HG03280 (cell line): Measurements from ENCODE around the gene SASH1.
A peak's percentile ranks its signal among the peaks of the same experiment; 100 is the strongest.

Source experiments
- ATAC-seq: cut with Tn5 transposase; IDR thresholded peaks from one replicate; pipeline ENCODE4 v1.9.1; 2021; ENCODE audit warnings: mild to moderate bottlenecking, moderate library complexity; ENCODE audit not compliant: unreplicated experiment

The SASH1 gene

DNA sequence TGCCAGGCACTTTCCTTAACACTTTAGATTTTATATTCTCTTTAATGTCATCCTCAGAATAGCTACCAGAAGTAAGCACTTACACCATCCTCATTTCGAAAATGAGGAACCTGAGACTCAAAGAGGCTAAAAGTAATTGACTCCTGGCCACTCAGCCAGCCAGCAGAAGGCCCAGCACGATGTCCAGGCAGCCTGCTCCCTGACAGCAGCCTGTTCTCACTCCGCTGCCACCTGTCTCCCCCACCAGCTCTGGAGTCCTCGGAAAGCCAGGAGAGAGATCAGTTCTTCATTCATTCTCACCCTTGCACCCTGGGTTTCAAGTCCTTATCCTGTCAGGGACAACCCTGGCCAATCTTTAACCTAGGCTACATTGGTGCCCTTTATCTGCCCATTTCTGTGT, 174.0 kb downstream of the SASH1 start:
- ATAC-seq, result no peak

DNA sequence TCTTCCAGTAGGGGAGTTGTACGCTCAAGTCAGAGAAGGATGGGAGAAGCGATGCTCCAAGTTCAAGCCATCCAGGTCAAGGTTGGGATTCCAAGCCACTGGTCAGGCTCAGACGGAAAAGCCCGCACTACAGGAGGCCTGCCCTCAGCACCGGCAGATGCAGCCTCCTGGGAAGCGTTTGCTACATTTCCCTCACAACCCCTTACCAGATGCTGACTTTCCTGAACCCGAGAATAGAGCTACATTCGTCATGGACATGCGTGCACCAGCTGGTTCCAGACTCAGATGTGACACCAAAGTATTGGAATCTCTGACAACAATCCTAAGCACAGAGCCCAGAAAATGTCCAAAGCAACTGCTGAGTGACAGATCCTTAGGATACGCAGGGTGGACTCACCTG, 174.8 kb downstream of the SASH1 start:
- ATAC-seq, result no peak

DNA sequence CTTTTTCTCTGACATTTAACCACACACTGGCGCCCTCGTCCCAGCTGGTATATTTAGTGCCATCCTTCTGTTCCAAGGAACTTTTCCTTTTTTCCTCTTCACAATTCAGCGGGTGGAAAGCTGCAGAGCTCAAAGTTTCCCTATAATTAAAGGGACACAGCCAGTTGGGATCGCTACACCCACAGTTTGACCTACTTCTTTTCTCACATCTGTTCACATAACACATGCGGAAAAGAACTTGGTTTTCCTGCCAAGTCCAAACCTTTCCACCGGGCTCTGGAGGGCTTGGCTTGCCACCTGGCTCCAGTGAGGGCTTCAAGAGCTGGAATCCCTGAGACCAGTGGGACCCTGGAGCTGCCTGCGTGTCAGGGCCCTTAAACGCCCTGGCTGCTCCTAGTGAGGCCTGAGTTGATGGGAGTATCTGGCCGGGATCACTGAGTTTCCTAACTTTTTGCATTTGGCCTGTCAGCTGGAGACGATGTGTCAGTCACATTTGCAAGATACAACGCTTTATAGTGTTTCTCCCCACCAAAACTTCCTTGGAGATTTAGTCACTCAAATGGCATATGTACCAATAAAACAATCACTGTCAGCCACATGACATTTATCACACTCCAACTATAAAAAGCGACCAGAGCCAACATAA, 176.0 kb downstream of the SASH1 start:
- ATAC-seq, result no peak

DNA sequence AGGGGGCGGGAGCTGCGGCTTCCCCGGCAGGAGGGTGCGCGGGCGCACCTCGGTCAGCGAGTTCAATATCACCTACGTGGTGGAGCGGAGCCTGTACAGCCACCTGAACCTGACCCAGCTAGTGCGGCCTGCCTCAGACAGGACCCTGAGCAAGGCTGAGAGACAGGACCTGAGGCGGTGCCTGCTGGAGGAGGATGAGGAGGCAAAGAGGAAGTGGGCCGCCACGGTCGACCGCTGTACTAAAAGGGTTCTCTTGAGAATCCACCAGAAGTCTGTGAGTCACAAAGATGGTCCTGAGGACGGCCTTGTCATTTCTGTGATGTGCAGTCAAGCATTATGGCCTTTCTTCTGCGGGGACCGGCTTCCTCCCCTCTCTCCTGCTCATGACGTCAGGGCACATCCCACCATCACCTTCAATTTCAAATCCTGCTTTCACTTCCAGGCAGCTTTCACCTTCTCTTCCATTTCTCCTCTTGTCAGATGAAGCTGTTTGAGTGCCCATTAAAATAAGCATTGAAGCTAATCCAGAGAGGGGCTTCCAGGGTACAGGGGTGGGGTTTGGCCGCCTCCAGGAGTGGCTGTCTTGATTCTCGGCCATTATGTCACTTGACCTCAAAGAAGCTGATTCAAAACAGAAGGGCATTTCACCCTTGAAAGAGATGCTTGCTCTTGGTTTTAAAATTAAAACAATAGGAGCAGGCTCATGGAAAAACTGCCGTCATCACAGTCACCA, 177.6 kb downstream of the SASH1 start:
- peak; percentile 88 for ATAC-seq

DNA sequence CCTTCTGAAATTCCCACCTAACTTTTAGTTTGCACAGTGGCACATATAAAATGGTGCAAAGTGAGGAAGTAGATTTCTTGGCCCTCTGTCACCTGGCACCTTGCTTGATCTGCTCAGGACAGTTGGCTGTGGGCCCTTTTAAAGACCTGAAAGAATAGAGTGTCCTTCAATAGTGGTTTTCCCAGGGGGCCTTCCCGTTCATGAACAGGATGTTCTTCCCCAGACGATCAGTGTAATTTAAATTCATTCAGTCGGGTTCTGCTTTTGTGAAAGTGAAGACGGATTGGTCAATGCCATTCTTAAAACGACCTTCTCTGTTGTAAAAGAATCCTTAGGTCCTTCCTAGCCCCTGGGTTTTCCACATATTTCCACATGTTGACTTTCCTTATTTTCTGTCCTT, 178.5 kb downstream of the SASH1 start:
- ATAC-seq, result no peak

DNA sequence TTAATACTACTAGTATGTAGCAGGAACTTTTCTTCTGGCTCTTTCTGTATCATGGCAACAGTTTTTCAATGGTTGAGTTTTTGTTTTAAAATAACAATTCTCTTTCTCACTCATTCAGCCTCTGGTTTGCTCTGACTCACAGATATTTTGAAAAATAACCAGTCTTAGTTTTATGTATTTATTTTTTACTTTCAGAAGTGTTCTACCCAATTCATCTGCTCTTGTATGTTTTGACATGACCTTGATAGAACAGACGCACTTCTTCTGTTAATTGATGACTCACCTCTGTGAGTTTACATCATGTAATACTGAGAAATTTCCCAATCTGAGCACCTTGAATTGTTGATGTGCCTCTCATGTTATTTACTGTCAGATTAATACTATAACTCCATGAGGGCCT, 178.9 kb downstream of the SASH1 start:
- no peak for ATAC-seq

DNA sequence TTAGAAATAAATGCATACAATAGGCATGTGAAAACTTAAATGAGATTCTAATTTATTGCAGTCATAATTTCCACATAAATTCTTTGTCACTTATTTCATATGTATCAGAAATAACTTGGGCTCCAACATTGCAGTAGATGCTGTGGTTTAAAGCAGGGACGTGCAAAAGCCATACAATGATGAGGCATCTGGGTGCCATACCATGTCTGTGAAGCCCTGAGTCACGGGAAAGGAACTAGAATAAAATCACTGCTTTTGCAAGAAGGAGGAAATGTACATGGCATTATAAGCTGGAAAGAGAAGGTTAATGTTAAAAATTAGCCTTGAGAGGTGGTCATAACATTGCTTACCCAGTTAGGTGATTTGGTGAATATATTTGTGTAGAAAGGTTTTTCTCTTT, 180.4 kb downstream of the SASH1 start:
- ATAC-seq, result no peak

DNA sequence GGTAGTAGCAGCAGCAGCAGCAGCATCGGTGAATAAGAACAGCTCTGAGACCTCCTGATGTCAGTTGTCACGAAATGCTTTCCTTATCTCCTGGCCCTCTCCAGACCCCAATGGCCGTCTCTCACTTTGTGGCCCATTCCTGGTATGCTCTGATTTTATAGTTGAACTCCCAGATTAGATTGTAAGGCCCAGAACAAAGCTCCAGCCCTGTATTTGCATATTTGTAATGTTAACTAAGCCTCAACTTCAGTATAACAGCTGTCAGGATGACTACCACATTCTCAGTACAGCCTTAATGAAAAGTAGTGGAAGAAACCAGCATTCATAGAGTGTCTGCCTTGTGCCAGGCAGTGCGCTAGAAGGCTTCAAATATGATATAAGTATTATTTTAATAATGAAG, 180.9 kb downstream of the SASH1 start:
- ATAC-seq, result no peak

DNA sequence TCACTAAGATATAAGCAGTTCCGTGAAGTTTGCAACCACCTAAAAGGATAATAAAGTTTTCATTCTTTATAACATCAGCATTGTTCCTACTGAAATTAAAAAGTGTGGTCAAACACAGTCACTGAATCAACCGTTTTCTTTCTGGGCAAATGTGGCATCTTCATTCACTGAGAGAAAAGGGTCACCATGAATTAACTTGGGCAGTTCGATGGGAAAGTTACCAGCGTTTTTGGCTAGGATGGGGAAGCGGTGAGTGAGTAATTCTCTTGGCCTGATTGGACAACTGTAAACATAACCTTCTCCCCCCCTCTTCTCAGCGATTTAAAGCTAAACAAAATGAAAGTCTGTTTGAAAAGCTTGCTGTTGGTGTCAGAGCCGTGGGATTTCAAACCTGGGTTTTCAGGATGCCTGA, 181.8 kb downstream of the SASH1 start:
- ATAC-seq, result no peak

DNA sequence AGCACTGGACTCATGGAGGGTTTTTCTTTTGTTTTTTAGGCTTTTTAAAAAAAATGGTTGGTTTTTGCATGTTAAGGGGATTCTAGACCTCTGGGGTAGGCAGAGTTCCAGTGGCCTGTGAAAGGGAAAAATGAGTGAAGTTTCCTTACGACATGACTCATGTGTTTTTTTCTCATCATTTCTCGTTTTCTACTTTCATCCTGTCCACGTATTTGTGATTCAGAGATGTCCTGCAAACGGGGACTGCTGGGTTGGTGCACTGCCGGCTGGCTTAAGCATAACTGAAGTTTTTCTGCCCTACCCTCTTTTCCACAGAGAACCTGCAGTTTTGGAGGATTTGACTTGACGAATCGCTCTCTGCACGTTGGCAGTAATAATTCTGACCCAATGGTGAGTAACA, 182.3 kb downstream of the SASH1 start:
- ATAC-seq, result no peak

DNA sequence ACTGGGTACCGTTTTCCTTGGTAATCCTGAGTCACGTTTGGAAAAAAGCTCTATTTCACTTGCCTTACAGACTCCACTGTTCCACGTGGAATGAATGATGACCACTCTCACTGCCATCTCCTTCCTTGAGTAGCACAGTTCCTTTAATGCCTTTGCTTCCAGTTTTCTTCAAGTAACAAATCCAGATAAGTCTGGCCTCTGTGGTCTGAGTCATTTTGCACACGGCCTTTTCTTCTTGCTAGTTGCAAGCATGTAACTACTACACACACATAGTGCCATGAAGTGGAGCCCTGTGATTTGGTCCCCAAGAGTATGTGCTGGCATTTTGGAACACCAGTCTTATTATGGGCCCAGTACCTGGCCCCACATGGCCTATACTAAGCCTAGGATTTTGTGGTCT, 182.8 kb downstream of the SASH1 start:
- no peak for ATAC-seq

DNA sequence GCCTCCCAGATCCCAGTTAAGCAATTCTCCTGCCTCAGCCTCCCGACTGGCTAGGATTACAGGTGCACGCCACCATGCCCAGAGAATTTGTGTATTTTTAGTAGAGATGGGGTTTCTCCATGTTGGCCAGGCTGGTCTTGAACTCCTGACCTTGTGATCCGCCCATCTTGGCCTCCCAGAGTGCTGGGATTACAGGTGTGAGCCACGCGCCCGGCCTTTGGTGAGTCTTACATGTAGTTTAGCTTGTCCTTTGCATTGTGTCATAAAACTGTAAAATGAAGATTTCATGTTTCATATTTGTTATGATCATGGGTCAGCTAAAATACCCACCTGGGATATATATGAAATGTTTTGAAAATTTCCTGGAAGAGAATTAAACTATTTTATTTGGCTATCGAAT, 183.5 kb downstream of the SASH1 start:
- no peak for ATAC-seq

DNA sequence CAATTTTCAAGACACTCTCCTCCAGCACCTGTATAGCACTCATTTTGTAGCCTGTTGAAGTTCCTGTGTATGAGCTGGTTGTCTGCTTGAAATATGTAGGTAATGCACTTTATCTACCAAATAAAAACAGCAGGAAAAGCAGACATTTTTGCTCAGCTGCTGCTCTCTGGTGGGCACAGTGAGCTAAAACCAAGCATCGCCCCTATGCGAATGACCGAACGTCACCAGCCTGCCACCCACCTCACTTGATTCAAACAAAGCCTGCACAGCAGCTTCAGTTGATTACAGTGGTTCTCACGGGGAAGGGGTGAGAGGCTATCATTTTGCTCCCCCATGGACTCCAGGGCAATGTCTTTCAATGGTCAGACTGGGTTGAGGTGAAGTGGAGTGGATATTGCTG, 185.7 kb downstream of the SASH1 start:
- ATAC-seq, result no peak

DNA sequence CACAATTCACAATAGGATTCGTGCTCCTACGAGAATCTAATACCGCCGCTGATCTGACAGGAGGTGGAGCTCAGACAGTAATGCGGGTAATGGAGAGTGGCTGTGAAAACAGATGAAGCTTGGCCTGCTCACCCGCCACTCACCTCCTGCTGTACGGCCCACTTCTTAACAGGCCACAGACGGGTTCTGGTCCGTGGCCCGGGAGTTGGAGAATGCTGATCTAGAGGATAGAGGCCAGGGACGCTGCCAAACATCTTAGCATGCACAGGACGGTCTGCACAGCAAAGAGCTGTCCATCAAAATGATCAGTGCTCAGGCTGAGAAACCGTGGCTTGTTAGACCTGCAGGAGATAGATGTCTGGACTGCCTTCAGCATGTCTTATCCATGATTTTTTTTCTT, 186.4 kb downstream of the SASH1 start:
- ATAC-seq, result no peak

DNA sequence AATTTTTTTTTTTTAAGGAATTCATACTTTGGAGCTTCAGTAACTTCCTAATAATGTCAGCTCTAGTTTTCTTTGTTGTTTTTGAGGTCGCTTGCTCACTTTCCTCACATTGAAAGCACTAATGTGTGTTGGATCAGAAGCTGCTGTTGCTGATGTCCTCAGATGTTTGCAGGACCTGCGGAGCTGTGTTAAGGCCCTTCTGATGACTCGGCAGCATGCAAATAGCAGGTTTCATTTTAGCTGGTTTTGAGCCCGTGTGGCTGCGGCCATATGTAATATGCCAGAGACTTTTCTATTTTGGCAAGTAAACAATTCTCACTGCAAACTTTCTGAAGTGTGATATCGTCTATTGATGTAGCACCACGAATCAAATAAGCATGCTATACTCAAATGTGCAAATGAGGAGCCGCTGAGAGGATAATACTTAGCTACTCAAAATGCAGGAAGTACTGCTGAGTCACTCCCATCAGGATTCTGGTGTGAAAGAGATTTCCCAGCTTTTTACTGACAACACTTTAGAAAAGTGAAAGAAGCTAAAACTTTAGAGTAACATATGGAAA, 187.8 kb downstream of the SASH1 start:
- peak; percentile 86 for ATAC-seq

DNA sequence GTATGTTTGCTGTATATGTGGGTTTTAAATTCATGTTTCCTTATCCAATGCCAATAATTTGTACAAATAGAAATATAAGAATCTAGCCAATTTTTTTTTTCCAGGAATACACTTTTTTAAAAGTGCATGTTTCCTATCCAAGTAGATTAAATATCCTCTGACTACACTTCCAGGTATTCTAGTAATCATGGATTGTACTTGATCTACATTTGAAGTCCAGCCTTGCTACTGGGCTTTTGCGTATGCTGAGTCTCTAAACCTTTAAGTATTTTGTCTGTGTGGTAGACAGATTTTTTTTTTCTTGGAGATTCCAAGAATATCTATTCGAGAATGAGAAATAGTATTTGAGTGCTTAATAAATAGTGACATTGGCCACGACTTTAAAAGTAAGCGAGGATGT, 188.3 kb downstream of the SASH1 start:
- ATAC-seq, result no peak

DNA sequence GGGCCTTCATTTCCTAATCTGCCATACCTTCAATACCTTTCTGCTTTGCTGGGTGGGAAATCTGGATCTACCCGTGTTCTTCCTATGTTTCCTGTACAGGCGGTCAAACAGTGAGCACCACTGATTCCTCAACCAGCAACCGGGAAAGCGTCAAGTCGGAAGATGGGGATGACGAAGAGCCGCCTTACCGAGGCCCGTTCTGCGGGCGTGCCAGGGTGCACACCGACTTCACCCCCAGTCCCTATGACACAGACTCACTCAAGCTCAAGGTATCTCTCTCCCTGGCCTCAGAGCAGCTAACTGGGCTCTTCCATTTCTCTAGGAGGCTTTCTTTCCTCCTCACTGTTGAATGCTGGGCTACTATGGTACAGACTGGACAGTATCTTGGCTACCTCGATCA, 190.1 kb downstream of the SASH1 start:
- ATAC-seq, result no peak

DNA sequence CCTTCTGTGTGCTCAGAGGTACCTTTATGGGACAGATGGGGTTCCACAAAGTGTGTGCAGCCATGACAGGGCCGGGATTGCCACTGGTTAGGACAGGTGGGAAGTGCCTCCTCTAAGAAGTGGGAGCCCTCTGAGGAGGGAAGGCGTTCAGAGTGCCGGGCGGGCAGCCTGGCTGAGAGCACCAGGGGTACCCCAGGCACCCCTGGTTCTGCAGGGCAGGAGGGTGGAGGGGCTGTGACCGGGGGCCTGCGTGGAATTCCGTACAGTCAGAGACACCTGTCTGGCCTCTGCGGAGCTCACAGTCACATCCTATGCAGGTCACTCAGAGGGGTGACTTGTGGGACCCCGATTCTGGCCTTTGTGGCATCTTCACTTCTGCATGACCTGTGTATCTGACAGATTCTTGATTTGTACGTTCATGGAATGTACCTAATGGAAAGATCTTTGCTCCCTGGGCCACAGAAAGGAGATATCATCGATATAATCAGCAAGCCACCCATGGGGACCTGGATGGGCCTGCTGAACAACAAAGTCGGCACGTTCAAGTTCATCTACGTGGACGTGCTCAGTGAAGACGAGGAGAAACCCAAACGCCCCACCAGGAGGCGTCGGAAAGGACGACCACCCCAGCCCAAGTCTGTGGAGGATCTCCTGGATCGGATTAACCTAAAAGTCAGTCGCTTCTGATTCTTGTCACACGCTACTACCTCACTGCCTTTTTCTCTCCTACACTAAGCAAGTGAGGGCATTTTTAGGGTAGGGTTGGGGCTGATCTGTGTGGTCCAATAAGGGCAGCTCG, 190.9 kb downstream of the SASH1 start:
- ATAC-seq, result no peak

DNA sequence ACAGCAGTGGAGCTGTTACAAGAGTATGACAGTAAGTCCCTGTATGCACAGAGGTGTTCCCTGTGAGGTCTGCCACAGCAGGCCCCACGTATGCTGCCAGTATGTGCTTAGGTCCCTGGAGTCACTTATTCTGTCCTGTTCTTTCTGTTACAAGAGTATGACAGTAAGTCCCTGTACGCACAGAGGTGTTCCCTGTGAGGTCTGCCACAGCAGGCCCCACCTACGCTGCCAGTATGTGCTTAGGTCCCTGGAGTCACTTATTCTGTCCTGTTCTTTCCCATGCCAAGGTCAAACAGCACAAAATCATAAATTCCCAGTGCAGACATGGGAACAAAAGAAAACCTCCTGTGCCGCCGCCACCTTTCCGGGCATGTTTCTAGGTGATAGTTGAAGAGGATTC, 192.2 kb downstream of the SASH1 start:
- ATAC-seq, result no peak

DNA sequence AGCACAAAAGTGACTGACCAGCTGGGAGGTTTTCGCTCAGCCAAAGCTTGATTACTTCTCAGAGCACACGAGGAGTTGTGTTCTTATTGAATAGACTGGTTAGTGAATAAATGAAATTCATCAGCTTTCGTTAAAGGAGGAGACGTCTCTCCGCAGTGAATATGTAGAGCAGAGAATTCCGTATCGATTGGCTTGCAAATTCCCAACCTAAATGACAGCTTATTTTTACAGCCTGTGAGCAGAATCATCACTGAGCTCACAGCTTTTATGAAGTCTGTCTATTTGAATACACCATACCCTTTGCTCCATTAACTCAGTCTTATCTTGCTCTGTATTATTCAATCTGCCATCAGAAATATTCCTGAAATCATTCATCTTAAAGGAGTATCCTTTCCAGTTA, 192.7 kb downstream of the SASH1 start:
- no peak for ATAC-seq

DNA sequence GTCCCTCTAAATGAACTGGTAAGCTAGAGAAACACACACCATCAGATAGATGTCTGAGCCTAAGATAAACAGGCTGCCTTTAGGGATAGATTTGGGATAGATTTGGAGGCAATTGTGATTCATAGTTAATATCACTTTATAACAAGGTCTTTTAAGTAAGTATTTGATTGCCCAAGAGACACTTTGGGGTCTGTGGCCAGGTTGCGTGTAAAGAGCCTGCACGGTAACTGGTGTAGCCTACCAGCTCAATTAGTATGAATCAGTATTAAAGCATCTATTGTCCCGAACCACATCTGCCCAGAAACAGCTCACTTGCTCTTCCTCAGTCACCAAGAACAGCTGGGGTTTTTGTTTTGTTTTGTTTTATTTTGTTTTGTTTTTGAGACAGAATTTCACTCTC, 193.3 kb downstream of the SASH1 start:
- no peak for ATAC-seq
